HG02759 (cell line): ENCODE results near the gene HLA-DPA1.
A peak's percentile ranks its signal among the peaks of the same experiment; 100 is the strongest.
"Not testable (repeated sequence)": the region's sequence is repeated elsewhere in the genome, so short reads cannot be mapped to it uniquely, and the experiment has no call there.

Source experiments
- ATAC-seq: cut with Tn5 transposase; IDR thresholded peaks from one replicate; pipeline ENCODE4 v1.9.1; 2021; ENCODE audit warnings: mild to moderate bottlenecking, moderate library complexity; ENCODE audit not compliant: unreplicated experiment

HLA-DPA1 gene

DNA sequence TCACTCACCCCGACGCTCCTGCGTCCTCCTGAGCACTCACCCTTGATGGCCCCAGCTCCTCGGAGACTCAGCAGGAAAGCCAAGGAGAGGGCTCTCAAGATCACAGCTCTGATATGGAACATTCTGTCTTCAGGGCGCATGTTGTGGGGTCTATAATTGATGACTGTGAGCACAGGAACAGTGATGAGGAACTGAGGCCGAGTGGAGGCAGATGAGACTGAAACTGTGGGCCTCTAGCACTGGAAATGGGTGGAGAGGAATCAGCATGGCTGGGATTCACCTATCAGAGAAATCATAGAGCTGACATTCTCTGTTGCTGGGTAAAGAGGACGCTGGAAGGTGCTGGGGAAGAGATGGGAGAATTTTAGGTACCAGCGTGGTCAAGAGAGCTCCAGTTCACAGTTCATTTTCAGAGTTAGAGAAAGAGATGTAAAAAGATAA lies at the start of gene HLA-DPA1:
Gene HLA-DPA1, minus strand, starts transcription at position 219 of the 441 bp plus-strand sequence.
- peak; percentile 75 for ATAC-seq

- no peak for ATAC-seq
Measured at GRCh38 chr6:33123181-33123580, 49.7 kb upstream of the HLA-DPA1 start.

DNA sequence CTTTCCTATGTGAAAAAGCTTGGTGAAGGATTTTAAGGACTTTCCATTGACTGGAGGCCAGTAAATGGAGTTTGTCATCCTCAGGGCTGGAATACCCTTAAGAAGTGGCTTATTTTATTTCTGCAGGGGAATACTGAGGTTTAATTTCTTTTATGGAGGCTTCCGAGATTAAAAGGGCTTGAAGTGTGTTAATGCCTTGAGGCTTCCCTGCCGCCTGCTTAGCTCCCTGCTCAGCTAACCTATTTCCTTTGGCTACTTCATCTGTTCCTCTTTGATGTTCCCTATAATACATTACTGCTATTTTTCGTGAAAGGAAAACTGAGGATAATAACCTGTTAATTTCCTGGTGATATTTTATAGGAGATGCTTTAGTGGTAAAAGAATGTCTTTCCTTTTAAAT lies 46.6 kb upstream of the HLA-DPA1 start:
- ATAC-seq, result no peak

DNA sequence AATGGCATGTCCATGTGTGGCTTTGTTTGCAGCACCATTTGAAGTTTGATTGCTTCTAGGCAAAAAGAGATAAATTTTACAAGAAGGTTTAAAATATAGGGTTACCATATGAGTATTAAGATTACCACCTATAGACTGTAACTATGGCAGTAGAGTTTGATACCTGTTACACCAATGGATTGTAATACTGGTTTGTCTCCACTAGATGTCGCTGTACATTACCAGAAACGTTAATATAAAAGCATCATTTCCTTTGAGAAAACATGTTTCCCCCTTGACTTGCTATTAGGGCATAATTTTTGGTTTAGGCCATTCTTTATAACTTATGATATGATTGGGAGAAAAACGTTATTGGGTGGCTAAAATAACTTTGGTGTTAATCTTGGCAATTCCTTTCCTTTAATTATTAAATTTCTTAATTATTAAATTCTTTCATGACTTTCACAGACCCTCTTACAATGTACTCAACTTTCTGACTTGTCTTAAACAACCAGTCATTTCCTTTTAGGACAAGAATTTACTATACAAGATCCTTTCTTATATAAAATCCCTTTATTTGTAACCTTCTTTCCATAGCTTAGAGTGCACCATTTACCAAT lies 45.2 kb upstream of the HLA-DPA1 start:
- no peak for ATAC-seq

DNA sequence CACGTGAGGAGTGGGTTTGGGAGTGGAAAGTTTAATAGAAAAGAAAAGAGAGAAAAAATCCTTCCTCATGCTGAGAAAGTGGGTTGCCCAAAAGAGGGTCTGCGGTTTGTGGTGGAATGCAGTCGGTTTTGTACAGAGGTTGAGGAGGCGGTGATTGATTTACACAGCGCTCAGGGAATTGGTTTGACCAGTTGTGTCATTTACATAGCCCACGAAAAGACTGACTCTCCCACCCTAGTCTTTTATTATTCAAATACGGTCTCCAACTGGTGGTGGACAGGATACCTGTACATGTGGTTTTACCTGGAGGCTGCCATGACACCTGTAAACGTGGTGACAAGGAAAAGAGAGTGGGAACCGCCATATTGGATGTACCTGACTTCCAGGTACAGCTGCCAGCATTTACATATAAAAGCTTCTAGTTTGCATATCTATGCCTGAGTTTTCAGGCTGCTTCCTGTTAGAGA lies 44.4 kb upstream of the HLA-DPA1 start:
- ATAC-seq, result no peak

- no peak for ATAC-seq
Measured at GRCh38 chr6:33116841-33117711, 43.6 kb upstream of the HLA-DPA1 start.

DNA sequence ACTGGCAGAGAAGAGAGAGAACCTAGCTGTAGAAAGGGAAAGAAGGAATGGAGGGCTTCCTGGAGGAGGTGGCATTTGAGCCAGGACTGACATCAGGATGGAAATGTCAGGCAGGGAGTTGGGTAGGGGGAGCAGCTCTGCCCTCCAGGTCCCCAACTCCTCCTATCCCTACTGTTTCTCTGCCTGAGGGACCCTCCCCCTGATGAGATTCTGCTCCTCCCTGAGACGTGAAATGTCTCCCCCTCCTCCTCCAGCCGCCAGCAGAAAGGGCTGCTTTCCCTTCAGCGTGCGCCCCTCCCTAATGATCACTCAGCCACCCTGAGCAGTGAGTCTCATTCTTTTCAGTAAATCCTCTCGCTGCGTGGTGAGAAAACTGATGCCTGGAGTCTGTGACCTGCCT lies 43.0 kb upstream of the HLA-DPA1 start:
- ATAC-seq, result no peak

DNA sequence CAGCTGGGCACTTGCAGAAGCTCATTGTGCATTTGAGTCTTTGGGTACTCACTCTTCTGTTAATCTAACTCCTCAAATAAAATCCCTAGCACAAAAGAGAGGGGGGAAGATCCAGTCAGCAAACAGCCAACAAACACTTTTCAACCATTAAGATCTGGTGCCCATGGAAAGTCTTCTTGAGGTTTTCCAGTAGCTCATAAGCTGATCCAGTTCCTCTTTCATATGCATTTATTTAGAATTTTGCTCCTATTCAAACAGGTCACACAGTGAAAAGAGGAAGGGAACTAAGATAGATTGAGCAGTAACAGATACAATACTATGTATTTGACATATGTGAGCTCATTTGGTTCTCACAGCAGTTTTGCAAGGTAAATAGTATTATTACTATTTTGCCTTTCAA lies 41.0 kb upstream of the HLA-DPA1 start:
- no peak for ATAC-seq

DNA sequence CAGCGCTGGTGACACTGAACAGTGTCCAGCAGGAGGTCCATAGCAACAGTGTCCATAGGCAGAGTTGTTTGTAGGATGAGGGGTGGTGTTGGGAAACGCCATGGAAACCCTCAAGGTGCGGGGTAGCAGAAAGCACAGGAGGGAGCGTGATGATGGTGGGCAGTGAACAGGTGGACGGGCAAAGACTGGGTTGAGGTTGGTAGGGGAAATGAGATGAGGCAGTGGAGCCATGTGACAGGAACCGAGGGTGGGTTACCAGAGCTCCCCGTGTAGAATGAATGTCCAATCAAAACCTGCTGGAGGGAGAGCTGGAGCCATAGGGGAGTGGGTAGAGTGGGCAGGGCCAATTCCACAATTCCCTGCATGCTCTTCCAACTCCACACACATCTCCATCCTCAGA lies 40.3 kb upstream of the HLA-DPA1 start:
- ATAC-seq, result no peak

- ATAC-seq, result peak; percentile 85
Measured at GRCh38 chr6:33112148-33112547, 38.7 kb upstream of the HLA-DPA1 start.

DNA sequence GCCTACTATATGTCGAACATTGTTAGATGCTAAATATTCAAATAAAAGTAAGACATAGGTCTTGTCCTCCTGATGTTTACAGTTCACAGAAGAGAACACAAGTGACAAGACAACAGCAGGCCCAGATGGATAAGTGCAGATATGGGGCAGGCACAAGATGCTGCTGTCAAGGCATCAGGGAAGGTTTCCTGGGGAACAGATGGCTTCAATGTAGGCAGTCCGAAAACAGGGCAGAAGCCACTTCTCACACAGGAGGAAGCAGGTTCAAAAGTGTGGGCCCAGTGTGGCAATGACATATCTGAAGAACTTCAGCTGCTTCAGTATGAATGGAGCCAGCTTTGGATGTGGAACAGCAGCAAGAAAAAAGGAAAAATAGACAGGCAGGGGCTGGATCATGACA lies 34.9 kb upstream of the HLA-DPA1 start:
- no peak for ATAC-seq

DNA sequence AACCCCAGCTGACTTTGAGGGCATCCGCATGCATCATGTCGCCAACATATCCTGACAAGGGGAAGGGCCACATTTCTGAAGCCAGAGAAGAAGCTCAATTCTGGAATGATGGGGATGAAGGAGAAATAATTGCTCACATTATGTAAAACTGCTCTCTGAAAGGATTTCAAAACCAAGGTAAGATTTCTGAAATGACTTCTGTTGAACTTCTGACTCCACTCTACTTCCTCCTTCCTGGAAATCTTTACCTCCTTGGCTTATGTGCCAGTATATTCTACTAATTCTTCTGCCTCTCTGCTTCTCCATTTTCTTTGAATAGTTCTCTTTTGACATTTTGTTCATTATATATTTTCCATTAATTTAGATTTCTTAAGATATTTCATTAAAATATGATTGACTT lies 34.2 kb upstream of the HLA-DPA1 start:
- no peak for ATAC-seq

- ATAC-seq, result no peak
Measured at GRCh38 chr6:33105916-33106871, 32.7 kb upstream of the HLA-DPA1 start.

- no peak for ATAC-seq
Measured at GRCh38 chr6:33105386-33105785, 31.9 kb upstream of the HLA-DPA1 start.

GRCh38 chr6:33104887-33105286 lies 31.4 kb upstream of the HLA-DPA1 start:
- no peak for ATAC-seq

DNA sequence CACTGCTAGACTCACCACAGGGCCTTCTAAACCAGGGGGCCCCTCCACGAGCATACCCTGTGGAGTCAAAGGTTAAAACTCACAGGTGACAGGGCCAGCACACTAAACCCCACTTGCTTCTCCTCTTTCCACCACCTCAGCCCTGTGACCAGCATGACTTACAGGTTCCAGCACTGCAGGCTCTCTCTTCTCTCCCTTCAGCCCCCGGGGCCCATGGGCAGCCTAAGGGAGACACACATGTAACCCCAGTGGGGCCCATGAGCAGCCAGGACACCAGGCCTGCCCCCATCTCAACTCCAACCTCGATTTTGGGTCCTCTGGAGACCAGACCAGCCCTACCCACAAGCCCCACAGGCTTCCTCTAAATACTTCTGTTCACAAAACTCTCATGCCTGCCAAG lies 30.3 kb upstream of the HLA-DPA1 start:
- ATAC-seq, result no peak

GRCh38 chr6:33101121-33101737 lies 27.8 kb upstream of the HLA-DPA1 start:
- not testable (repeated sequence) for ATAC-seq

- ATAC-seq, result no peak
Measured at GRCh38 chr6:33095681-33096080, 22.2 kb upstream of the HLA-DPA1 start.

DNA sequence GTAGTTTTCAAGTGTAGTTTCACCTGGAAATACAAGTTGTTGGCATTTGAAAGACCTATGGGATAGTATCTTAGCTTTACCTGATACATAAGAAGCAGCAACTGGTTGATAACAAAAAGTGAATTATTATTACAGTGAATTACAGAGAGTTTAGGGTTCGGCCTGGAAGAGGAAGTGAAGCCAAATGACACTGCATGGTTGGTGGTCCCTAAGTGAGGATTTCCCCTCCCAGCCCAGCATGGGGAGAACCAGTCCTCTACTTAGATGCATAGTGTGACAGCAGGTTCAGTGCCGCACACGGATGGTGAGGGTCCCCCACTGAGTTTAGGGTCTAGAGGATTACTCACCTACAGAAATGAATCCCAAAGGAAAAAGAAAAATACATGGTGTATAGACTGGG lies 20.4 kb upstream of the HLA-DPA1 start:
- no peak for ATAC-seq

DNA sequence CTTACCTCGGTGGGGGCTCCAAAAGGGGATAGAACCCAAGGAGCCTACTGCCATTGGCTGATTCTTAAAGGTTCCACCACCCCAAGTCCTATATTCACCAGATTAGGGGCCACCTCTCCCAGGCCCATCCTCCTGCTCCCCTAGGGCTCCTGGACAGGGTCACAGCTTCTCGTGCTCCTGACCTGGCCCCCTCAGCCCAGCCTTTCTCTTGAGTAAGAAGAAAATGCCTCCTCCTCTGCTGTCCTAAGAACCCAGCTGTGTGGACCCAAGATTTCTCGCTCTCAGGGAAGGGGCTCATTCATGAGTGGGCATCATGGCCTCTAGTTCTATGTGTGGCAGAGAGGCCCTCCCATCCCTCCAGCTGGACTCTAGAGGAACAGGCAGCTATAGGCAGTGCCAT lies 18.9 kb upstream of the HLA-DPA1 start:
- ATAC-seq, result no peak

DNA sequence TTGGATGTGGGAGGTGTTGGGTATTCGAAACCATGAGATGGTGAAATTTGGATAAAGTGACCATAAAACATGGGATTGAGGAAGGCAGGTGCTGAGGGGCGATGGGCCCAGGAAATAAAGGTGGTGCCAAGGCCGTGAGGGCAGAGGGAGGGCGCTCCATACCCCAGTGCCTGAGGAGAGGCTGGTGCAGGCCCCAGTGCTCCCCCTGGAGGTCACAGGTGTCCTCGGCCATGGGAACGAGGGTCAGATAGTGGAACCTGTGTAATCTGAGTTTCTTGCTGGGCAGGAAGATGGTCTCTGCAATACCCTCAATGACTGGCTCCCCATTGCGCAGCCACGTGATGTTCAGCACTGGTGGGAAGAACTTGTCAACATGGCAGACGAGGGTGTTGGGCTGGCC lies 18.5 kb upstream of the HLA-DPA1 start:
- ATAC-seq, result no peak
